Smooth muscle cell of the brain vasculature (primary cell): ENCODE data around the gene RNF220.
"Not testable (repeated sequence)": the region's sequence is repeated elsewhere in the genome, so short reads cannot be mapped to it uniquely, and the experiment has no call there.

Experiments
- DNase-seq: peaks from one replicate; pipeline ENCODE4 v3.0.0-alpha.2; 2012; ENCODE audit warnings: low read depth, low spot score

RNF220 gene

GRCh38 chr1:44485934-44486460 is 80.9 kb downstream of the RNF220 start:
- DNase-seq, result no peak

GRCh38 chr1:44489481-44489880 is 84.4 kb downstream of the RNF220 start:
- no peak for DNase-seq

GRCh38 chr1:44496541-44497171 is 91.6 kb downstream of the RNF220 start:
- DNase-seq, result no peak

- DNase-seq, result no peak
Measured at GRCh38 chr1:44497422-44498170, 92.5 kb downstream of the RNF220 start.

GRCh38 chr1:44499306-44499705 is 94.3 kb downstream of the RNF220 start:
- no peak for DNase-seq

- DNase-seq, result no peak
Measured at GRCh38 chr1:44500181-44501046, 95.4 kb downstream of the RNF220 start.

- no peak for DNase-seq
Measured at GRCh38 chr1:44501047-44501890, 96.2 kb downstream of the RNF220 start.

- DNase-seq, result not testable (repeated sequence)
Measured at GRCh38 chr1:44502823-44503222, 97.8 kb downstream of the RNF220 start.

GRCh38 chr1:44503625-44504024 is 98.6 kb downstream of the RNF220 start:
- DNase-seq, result no peak

GRCh38 chr1:44505210-44505993 is 100.3 kb downstream of the RNF220 start:
- no peak for DNase-seq

- DNase-seq, result no peak
Measured at GRCh38 chr1:44507490-44508396, 102.7 kb downstream of the RNF220 start.

GRCh38 chr1:44508397-44508745 is 103.3 kb downstream of the RNF220 start:
- no peak for DNase-seq

GRCh38 chr1:44511363-44511762 is 106.3 kb downstream of the RNF220 start:
- DNase-seq, result no peak

GRCh38 chr1:44511769-44512168 is 106.7 kb downstream of the RNF220 start:
- DNase-seq, result no peak

GRCh38 chr1:44512313-44512885 is 107.3 kb downstream of the RNF220 start:
- no peak for DNase-seq

GRCh38 chr1:44513111-44513510 is 108.1 kb downstream of the RNF220 start:
- no peak for DNase-seq

- DNase-seq, result no peak
Measured at GRCh38 chr1:44514673-44515072, 109.6 kb downstream of the RNF220 start.

GRCh38 chr1:44515416-44515815 is 110.4 kb downstream of the RNF220 start:
- no peak for DNase-seq

GRCh38 chr1:44519035-44519676 is 114.1 kb downstream of the RNF220 start:
- DNase-seq, result no peak
